Endodermal cell (in vitro differentiated cells): ENCODE measurements around the gene KIF7. TPM values are rescaled to one million over a fixed set of nuclear protein-coding genes. Genes with fewer than 3 reads are reported as not detected.

Source experiments
- DNase-seq: peaks from one replicate; pipeline ENCODE4 v3.0.0-alpha.2; 2017
- H3K27ac ChIP-seq: 2 replicates; pipeline ENCODE4 v1.5.1; 2013; ENCODE audit warnings: mild to moderate bottlenecking, low read depth, low read length, moderate library complexity
- H3K27me3 ChIP-seq: 2 replicates; pipeline ENCODE4 v1.6.1; 2013; ENCODE audit warnings: mild to moderate bottlenecking, low read length, moderate library complexity; ENCODE audit not compliant: insufficient read depth, control insufficient read depth, poor library complexity, severe bottlenecking
- H3K36me3 ChIP-seq: 2 replicates; pipeline ENCODE4 v1.7.0; 2013; ENCODE audit warnings: mild to moderate bottlenecking, low read length, moderate library complexity; ENCODE audit not compliant: control insufficient read depth, insufficient read depth
- H3K4me1 ChIP-seq: one replicate; pipeline ENCODE4 v1.7.0; 2013; ENCODE audit warnings: low read length; ENCODE audit not compliant: control insufficient read depth, insufficient read depth
- H3K4me3 ChIP-seq: 2 replicates; pipeline ENCODE4 v1.5.1; 2013; ENCODE audit warnings: mild to moderate bottlenecking, low read length, moderate library complexity
- H3K9ac ChIP-seq: 2 replicates; pipeline ENCODE4 v1.6.1; 2013; ENCODE audit warnings: mild to moderate bottlenecking, low read length, moderate library complexity; ENCODE audit not compliant: poor library complexity, severe bottlenecking; ENCODE audit errors: extremely low read depth
- H3K9me3 ChIP-seq: 2 replicates; pipeline ENCODE4 v1.6.1; 2013; ENCODE audit warnings: mild to moderate bottlenecking, low read length, moderate library complexity; ENCODE audit not compliant: control insufficient read depth
- H3K27ac Mint-ChIP-seq: 2 replicates; pipeline ENCODE4 v1.8.0; 2020; ENCODE audit warnings: mixed read lengths
- H3K27me3 Mint-ChIP-seq: 2 replicates; pipeline ENCODE4 v1.8.0; 2021; ENCODE audit warnings: mild to moderate bottlenecking, mixed read lengths; ENCODE audit not compliant: insufficient read depth
- H3K36me3 Mint-ChIP-seq: 2 replicates; pipeline ENCODE4 v1.8.0; 2020; ENCODE audit warnings: low read depth, mixed read lengths
- H3K4me1 Mint-ChIP-seq: 2 replicates; pipeline ENCODE4 v1.8.0; 2020; ENCODE audit warnings: mixed read lengths
- H3K4me3 Mint-ChIP-seq: 2 replicates; pipeline ENCODE4 v1.8.0; 2020; ENCODE audit warnings: mild to moderate bottlenecking, moderate library complexity, mixed read lengths
- H3K9me3 Mint-ChIP-seq: 2 replicates; pipeline ENCODE4 v1.8.0; 2020; ENCODE audit warnings: mild to moderate bottlenecking, mixed read lengths
- WGBS, 2 experiments: methylation state at CpG; one replicate each; pipeline versions ENCODE4 v1.1.5 to v1.1.7; 2013; ENCODE audit warnings: missing lambda C conversion rate in 2 of 2, mixed read lengths in 1 of 2; ENCODE audit not compliant: insufficient coverage in 1 of 2, insufficient read length in 1 of 2; 5-methylcytosine and 5-hydroxymethylcytosine counted together
- total RNA-seq, 2 donors: library from RNA; stranded (reverse); fragmentation: NEBNext Ultra II Directional in 1 of 2; extraction: Animal tissue kit (Norgen Biotek cat#: 25700) in 1 of 2; gene quantifications; 2 replicates in 1 of 2; 3 replicates in 1 of 2; pipeline ENCODE4 v1.2.1, GENCODE V29; 2021
- TF ChIP-seq, protein P1 (sequence below): fragments of 200-600 bp; sonication (generic); conservative IDR thresholded peaks from 2 replicates; pipeline ENCODE4 v1.5.0; 2021; ENCODE audit warnings: antibody characterized with exemption, mild to moderate bottlenecking

The KIF7 gene
- total RNA-seq, 2 donors from 2014 or later = 22.9 to 24.4 TPM

DNA sequence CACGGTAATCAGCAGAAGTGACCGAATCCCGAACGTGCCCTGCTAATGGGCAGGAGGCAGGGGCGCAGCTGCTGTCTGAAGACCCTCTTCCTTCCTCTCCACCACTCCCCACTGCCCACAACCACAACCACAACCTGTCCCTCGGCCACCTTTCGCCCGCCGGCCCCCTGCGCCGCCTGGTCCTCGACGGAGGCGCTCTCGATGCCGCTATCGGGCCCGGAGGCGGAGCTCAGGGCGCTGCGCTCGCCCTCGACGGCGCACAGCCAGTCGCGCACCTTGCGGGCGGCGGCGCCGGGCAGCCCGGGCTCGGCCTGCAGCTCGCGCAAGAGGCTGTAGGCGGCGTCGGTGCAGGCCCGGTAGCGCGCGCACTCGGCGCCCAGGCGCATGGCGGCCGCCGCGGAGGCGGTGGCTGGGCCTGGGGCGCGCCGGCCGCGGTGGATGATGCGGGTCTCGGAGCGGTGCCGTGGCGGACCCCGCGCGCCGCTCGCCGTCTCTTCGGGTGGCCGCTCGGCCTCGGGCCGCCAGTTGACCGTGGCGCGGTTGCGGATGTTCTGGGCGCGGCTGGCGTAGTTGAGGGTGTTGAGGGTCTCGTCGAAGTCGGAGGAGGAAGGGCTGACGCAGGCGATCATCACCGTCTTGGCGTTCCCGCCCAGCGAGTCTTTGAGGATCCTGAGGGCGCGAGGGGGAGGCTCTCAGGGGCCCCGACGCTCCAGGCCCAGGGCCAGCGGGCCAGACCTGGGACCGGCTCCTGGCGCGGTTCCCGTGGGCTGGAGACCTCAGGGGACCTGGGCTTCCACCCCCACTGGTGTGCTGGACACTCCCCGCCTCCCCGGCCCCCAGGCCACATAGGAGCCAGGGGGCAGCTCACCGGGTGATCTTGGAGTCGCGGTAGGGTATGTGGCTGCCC, 6.9 kb downstream of the KIF7 start:
- peaks cover 57% of the 10 kb centered on the region for H3K36me3 Mint-ChIP-seq
- no peak overlapping the region for H3K27ac Mint-ChIP-seq
- TF ChIP-seq, protein P1, sequence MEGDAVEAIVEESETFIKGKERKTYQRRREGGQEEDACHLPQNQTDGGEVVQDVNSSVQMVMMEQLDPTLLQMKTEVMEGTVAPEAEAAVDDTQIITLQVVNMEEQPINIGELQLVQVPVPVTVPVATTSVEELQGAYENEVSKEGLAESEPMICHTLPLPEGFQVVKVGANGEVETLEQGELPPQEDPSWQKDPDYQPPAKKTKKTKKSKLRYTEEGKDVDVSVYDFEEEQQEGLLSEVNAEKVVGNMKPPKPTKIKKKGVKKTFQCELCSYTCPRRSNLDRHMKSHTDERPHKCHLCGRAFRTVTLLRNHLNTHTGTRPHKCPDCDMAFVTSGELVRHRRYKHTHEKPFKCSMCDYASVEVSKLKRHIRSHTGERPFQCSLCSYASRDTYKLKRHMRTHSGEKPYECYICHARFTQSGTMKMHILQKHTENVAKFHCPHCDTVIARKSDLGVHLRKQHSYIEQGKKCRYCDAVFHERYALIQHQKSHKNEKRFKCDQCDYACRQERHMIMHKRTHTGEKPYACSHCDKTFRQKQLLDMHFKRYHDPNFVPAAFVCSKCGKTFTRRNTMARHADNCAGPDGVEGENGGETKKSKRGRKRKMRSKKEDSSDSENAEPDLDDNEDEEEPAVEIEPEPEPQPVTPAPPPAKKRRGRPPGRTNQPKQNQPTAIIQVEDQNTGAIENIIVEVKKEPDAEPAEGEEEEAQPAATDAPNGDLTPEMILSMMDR = no peak
- no peak overlapping the region for H3K9ac ChIP-seq
- no peaks in the 10 kb centered on the region for H3K27me3 ChIP-seq
- 96 to 97% methylated on average over 44 to 102 of the region's 102 CpGs for WGBS, 2 experiments
- H3K9me3 ChIP-seq = no peaks in the 10 kb centered on the region
- peaks cover 1% of the 10 kb centered on the region for H3K27me3 Mint-ChIP-seq
- no peak overlapping the region for H3K27ac ChIP-seq
- no peak overlapping the region for H3K4me3 Mint-ChIP-seq
- H3K9me3 Mint-ChIP-seq = no peaks in the 10 kb centered on the region
- no peaks in the 10 kb centered on the region for H3K4me1 ChIP-seq
- H3K4me1 Mint-ChIP-seq = no peaks in the 10 kb centered on the region
- H3K4me3 ChIP-seq = no peak overlapping the region
- peaks cover 27% of the 10 kb centered on the region for H3K36me3 ChIP-seq
- peak; percentile 80 for DNase-seq

DNA sequence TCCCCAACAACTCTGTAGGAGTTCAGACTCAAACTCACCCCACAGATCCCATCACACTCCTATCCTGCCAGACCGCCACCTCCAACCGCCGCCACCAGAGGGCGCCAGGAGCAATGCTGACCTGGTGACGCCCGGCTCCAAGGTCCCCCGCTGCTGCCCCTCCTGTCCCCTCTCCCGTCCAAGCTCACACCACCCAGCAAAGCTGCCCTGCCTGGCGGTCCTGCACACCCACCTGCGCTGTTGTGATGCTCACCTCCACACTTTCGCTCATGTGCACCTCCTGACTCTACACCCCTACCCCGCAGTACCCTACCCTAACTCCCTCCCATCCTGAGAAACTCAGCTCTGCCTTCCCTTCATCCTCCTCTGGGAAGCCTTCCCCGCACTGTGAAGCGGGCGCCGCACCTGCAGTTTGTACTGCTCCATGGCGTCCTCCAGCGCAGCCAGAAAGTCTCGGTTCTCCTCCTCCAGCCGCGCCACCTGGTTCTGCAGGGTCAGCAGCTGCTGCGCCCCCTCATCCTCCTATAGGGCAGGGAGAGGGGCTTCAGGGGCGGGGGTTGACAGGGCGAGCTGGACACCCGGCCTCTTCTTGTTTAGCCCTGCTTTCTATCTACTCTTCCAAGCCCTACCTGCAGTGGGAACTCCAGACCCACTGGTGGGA, 7.9 kb downstream of the KIF7 start:
- no peak overlapping the region for H3K4me3 Mint-ChIP-seq
- Histone ChIP-seq H3K27me3 (no peaks in the 10 kb centered on the region), H3K9ac (no peak overlapping the region), H3K4me3 (no peak overlapping the region), H3K27ac (no peak overlapping the region), H3K36me3 (peaks cover 35% of the 10 kb centered on the region), H3K9me3 (no peaks in the 10 kb centered on the region), H3K4me1 (no peaks in the 10 kb centered on the region)
- H3K27ac Mint-ChIP-seq = no peak overlapping the region
- H3K36me3 Mint-ChIP-seq = peaks cover 60% of the 10 kb centered on the region
- H3K9me3 Mint-ChIP-seq = no peaks in the 10 kb centered on the region
- TF ChIP-seq, protein P1 = peak; percentile 97
- 58 to 85% methylated on average over 12 to 25 of the region's 25 CpGs for WGBS, 2 experiments
- peaks cover 1% of the 10 kb centered on the region for H3K27me3 Mint-ChIP-seq
- peak; percentile 97 for DNase-seq
- no peaks in the 10 kb centered on the region for H3K4me1 Mint-ChIP-seq

DNA sequence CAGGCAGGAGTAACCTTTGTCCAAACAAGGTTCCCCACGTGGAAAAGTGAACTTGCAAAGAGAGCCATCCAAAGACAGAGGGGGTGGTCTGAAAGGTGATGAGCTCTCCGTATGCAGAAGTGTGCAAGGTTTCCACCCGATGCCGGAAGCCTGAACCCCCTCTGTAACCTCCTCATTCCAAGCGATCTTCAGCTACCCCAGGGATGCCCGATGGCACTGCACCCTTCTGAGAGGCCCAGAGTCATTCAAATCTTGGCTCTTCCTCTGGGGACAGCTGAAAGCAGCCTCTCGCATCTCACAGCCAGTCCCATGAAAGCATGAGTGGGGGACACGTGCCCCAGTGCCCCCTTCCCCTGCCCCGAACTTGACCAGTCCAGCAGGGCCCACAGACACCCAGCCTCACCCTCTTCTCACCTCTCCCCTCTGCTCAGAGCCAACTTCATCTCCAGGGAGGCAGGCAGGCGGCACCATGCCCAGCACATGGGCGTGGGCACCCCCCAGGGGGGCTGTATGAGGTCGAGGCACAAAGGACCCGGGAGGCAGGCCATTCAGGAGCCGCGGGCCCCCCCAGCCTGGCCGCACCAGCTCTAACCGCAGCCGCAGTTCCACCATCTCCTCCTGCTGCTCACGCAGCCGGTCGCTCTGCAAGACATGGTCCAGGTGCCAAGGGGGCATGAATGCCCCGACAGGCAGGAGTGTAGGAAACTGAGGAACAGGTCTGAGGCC, 8.7 kb downstream of the KIF7 start:
- H3K27ac Mint-ChIP-seq = no peak overlapping the region
- TF ChIP-seq, protein P1 = no peak
- peaks cover 1% of the 10 kb centered on the region for H3K27me3 Mint-ChIP-seq

More for the DNA sequence above, 8.7 kb downstream of the KIF7 start:
- no peaks in the 10 kb centered on the region for H3K27me3 ChIP-seq
- 89 to 94% methylated on average over 18 to 22 of the region's 22 CpGs for WGBS, 2 experiments
- H3K4me3 ChIP-seq = no peak overlapping the region
- H3K27ac ChIP-seq = no peak overlapping the region
- Mint-ChIP-seq H3K9me3 (no peaks in the 10 kb centered on the region), H3K4me1 (no peaks in the 10 kb centered on the region), H3K36me3 (peaks cover 55% of the 10 kb centered on the region), H3K4me3 (no peak overlapping the region)
- H3K9me3 ChIP-seq = no peaks in the 10 kb centered on the region
- DNase-seq = no peak
- H3K4me1 ChIP-seq = no peaks in the 10 kb centered on the region
- no peak overlapping the region for H3K9ac ChIP-seq
- peaks cover 35% of the 10 kb centered on the region for H3K36me3 ChIP-seq
